HEK293T (cell line): Measurements from ENCODE around the gene TYMP.

ENCODE experiments used
- CTCF ChIA-PET: fragments of 350-600 bp; formaldehyde crosslinking; extraction: SDS; loops from one replicate; lab custom pipeline; 2021; ENCODE audit warnings: antibody characterized with exemption, inconsistent platforms; lab: Yijun Ruan, JAX
- POLR2A ChIA-PET: fragments of 350-600 bp; formaldehyde crosslinking; extraction: SDS; loops from one replicate; lab custom pipeline; 2020; ENCODE audit warnings: antibody characterized with exemption, inconsistent platforms; lab: Yijun Ruan, JAX
- DNase-seq: peaks from one replicate; pipeline ENCODE4 v3.0.0; 2012; ENCODE audit warnings: mixed read lengths; ENCODE audit errors: extremely low spot score
- ARNT ChIP-seq: fragments of 450-650 bp; IDR thresholded peaks from 2 replicates; pipeline ENCODE4 v1.6.1; 2017; ENCODE audit warnings: mild to moderate bottlenecking
- BHLHE40 ChIP-seq: fragments of 450-650 bp; IDR thresholded peaks from 2 replicates; pipeline ENCODE4 v1.6.1; 2016; ENCODE audit warnings: mild to moderate bottlenecking, moderate library complexity, borderline replicate concordance
- CTBP1 ChIP-seq: fragments of 450-650 bp; IDR thresholded peaks from 2 replicates; pipeline ENCODE4 v1.6.1; 2016; ENCODE audit warnings: borderline replicate concordance
- ELF4 ChIP-seq: fragments of 450-650 bp; IDR thresholded peaks from 2 replicates; pipeline ENCODE4 v1.6.1; 2017; ENCODE audit warnings: antibody characterized with exemption
- FOXA1 ChIP-seq: fragments of 450-650 bp; IDR thresholded peaks from 2 replicates; pipeline ENCODE4 v1.6.1; 2016; ENCODE audit warnings: mild to moderate bottlenecking
- FOXK2 ChIP-seq: fragments of 450-650 bp; IDR thresholded peaks from 2 replicates; pipeline ENCODE4 v1.6.1; 2016; ENCODE audit warnings: mild to moderate bottlenecking
- FOXM1 ChIP-seq: fragments of 450-650 bp; IDR thresholded peaks from 2 replicates; pipeline ENCODE4 v1.6.1; 2017; ENCODE audit warnings: mild to moderate bottlenecking, borderline replicate concordance
- HDGF ChIP-seq: fragments of 450-650 bp; IDR thresholded peaks from 2 replicates; pipeline ENCODE4 v1.6.1; 2017; ENCODE audit warnings: antibody characterized with exemption, borderline replicate concordance
- L3MBTL2 ChIP-seq: fragments of 450-650 bp; conservative IDR thresholded peaks from 2 replicates; pipeline ENCODE4 v1.6.1; 2016; ENCODE audit warnings: mild to moderate bottlenecking
- LEF1 ChIP-seq: fragments of 450-650 bp; IDR thresholded peaks from 2 replicates; pipeline ENCODE4 v1.6.1; 2017; ENCODE audit warnings: mild to moderate bottlenecking, borderline replicate concordance
- NFRKB ChIP-seq: fragments of 450-650 bp; IDR thresholded peaks from 2 replicates; pipeline ENCODE4 v1.6.1; 2016; ENCODE audit warnings: mild to moderate bottlenecking, moderate library complexity
- PKNOX1 ChIP-seq: fragments of 450-650 bp; IDR thresholded peaks from 2 replicates; pipeline ENCODE4 v1.6.1; 2016
- SP1 ChIP-seq: fragments of 450-650 bp; IDR thresholded peaks from 2 replicates; pipeline ENCODE4 v1.6.1; 2017
- SUZ12 ChIP-seq: fragments of 450-650 bp; IDR thresholded peaks from 2 replicates; pipeline ENCODE4 v1.6.1; 2016; ENCODE audit warnings: mild to moderate bottlenecking
- TARDBP ChIP-seq: fragments of 450-650 bp; IDR thresholded peaks from 2 replicates; pipeline ENCODE4 v1.6.1; 2016
- ZNF384 ChIP-seq: fragments of 450-650 bp; IDR thresholded peaks from 2 replicates; pipeline ENCODE4 v1.6.1; 2016

The TYMP gene

GRCh38 chr22:50529897-50530579 is at the start of gene TYMP:
TYMP (minus strand) TSS chr22:50530012; CDS start chr22:50529709, 303 bp downstream.
- CTCF ChIA-PET, result no interaction called here
- DNase-seq, result no peak
- POLR2A ChIA-PET, result no interaction called here
- no peak for TF ChIP-seq ELF4
- no peak for TF ChIP-seq SUZ12
- TF ChIP-seq L3MBTL2, result no peak; the same call in 1 of the 2 replicates
- TF ChIP-seq FOXA1, result no peak
- no peak for TF ChIP-seq HDGF
- no peak for TF ChIP-seq SP1
- TF ChIP-seq BHLHE40, result no peak

- TF ChIP-seq SUZ12, result no peak
- no peak for TF ChIP-seq FOXK2
- ChIA-PET CTCF (no interaction called here), POLR2A (interaction anchor here (1.0 to 1.3 kb wide), 4 partner anchors 10 to 53 kb away, joined by 3 to 6 read pairs (median 4); no protein-coding TSS in a partner anchor)
- DNase-seq, result no peak
Measured at GRCh38 chr22:50578776-50579310, 49.0 kb upstream of the TYMP start.

- DNase-seq, result no peak
- ChIA-PET POLR2A (interaction anchor here (1.0 to 1.7 kb wide), 6 partner anchors 9 to 70 kb away, joined by 3 to 6 read pairs (median 3); partner anchors contain the start of genes LMF2 and NCAPH2), CTCF (no interaction called here)
- TF ChIP-seq CTBP1, result no peak
- no peak for TF ChIP-seq LEF1
- TF ChIP-seq SUZ12, result no peak
- no peak for TF ChIP-seq TARDBP
- TF ChIP-seq ARNT, result no peak
- TF ChIP-seq FOXA1, result no peak
- no peak for TF ChIP-seq ZNF384
- no peak for TF ChIP-seq SP1
- TF ChIP-seq FOXM1, result no peak
- TF ChIP-seq PKNOX1, result no peak
Measured at GRCh38 chr22:50577987-50578775, 48.4 kb upstream of the TYMP start, which contains the start of gene CPT1B. CPT1B (minus strand) TSS chr22:50578427; CDS start chr22:50577915, 512 bp downstream.

GRCh38 chr22:50577697-50577986 is 47.8 kb upstream of the TYMP start:
- no peak for TF ChIP-seq NFRKB
- POLR2A ChIA-PET, result interaction anchor here (1.1 to 1.7 kb wide), 3 partner anchors 11 to 70 kb away, joined by 3 read pairs; partner anchors contain the start of genes LMF2 and NCAPH2
- DNase-seq, result no peak
- CTCF ChIA-PET, result no interaction called here

GRCh38 chr22:50576806-50577696 is 47.2 kb upstream of the TYMP start:
- POLR2A ChIA-PET, result interaction anchor here (1.0 to 1.7 kb wide), 5 partner anchors 8 to 69 kb away, joined by 3 to 4 read pairs (median 3); partner anchors contain the start of genes LMF2 and NCAPH2
- CTCF ChIA-PET, result interaction anchor here (1.3 kb wide), 1 partner anchor 44 kb away, joined by 8 read pairs; no protein-coding TSS in a partner anchor
- DNase-seq, result no peak
- TF ChIP-seq BHLHE40 (no peak), PKNOX1 (no peak), L3MBTL2 (no peak), FOXM1 (no peak), SP1 (no peak), NFRKB (no peak), FOXA1 (no peak), ARNT (no peak), CTBP1 (no peak), TARDBP (no peak), LEF1 (no peak), HDGF (no peak), ELF4 (no peak)

GRCh38 chr22:50576070-50576469 is 46.3 kb upstream of the TYMP start:
- DNase-seq, result peak; percentile 54

More at GRCh38 chr22:50576070-50576469, 46.3 kb upstream of the TYMP start:
- ChIA-PET CTCF (interaction anchor here (1.3 kb wide), 1 partner anchor 45 kb away, joined by 8 read pairs; no protein-coding TSS in a partner anchor), POLR2A (interaction anchor here (1.0 to 2.0 kb wide), 5 partner anchors 9 to 51 kb away, joined by 3 to 14 read pairs (median 6); partner anchors contain the start of genes SCO2 and SYCE3)
- TF ChIP-seq PKNOX1, result no peak
- TF ChIP-seq ARNT, result no peak
- TF ChIP-seq ZNF384, result no peak
- TF ChIP-seq NFRKB, result no peak
- no peak for TF ChIP-seq ELF4
